Neural crest cell (in vitro differentiated cells): ENCODE data around the gene LACTBL1. TPM values are rescaled to one million over a fixed set of nuclear protein-coding genes. Genes with fewer than 3 reads are reported as not detected.
"Not testable (repeated sequence)": the region's sequence is repeated elsewhere in the genome, so short reads cannot be mapped to it uniquely, and the experiment has no call there.

Experiments used
- DNase-seq: peaks from one replicate; pipeline ENCODE4 v3.0.0; 2021; ENCODE audit warnings: low read depth, mixed read lengths, low spot score
- H3K27ac Mint-ChIP-seq: one replicate; pipeline ENCODE4 v1.8.0; 2021; ENCODE audit warnings: mild to moderate bottlenecking, mixed read lengths; ENCODE audit not compliant: unreplicated experiment
- H3K27me3 Mint-ChIP-seq: 2 replicates; pipeline ENCODE4 v1.8.0; 2021; ENCODE audit warnings: low read depth, mild to moderate bottlenecking, mixed read lengths
- H3K36me3 Mint-ChIP-seq: 2 replicates; pipeline ENCODE4 v1.8.0; 2021; ENCODE audit warnings: low read depth, mild to moderate bottlenecking, mixed read lengths
- H3K4me1 Mint-ChIP-seq: 2 replicates; pipeline ENCODE4 v1.8.0; 2021; ENCODE audit warnings: mixed read lengths
- H3K4me3 Mint-ChIP-seq: one replicate; pipeline ENCODE4 v1.8.0; 2021; ENCODE audit warnings: mild to moderate bottlenecking, mixed read lengths
- H3K9me3 Mint-ChIP-seq: 2 replicates; pipeline ENCODE4 v1.8.0; 2021; ENCODE audit warnings: mixed read lengths
- CTCF ChIP-seq: fragments of 200-600 bp; sonication (generic); conservative IDR thresholded peaks from 2 replicates; pipeline ENCODE4 v1.5.0; 2021; ENCODE audit warnings: antibody characterized with exemption, mild to moderate bottlenecking
- total RNA-seq: library from RNA; stranded (reverse); gene quantifications from 2 replicates; pipeline ENCODE4 v1.2.1, GENCODE V29; 2021

LACTBL1 gene
- total RNA-seq, 1 donor from 2014 or later: not detected

- H3K4me3 Mint-ChIP-seq, DNase-seq, H3K27me3 Mint-ChIP-seq, H3K4me1 Mint-ChIP-seq, H3K36me3 Mint-ChIP-seq, H3K27ac Mint-ChIP-seq: not testable (repeated sequence)
- peaks cover 10% of the 10 kb centered on the region for H3K9me3 Mint-ChIP-seq
Measured at GRCh38 chr1:22997528-22997927, 24.9 kb upstream of the LACTBL1 start.

GRCh38 chr1:22995774-22996173 lies 23.1 kb upstream of the LACTBL1 start:
- Mint-ChIP-seq H3K9me3 (peaks cover 10% of the 10 kb centered on the region), H3K27ac (no peak overlapping the region), H3K27me3 (no peaks in the 10 kb centered on the region), H3K4me3 (no peak overlapping the region), H3K4me1 (no peaks in the 10 kb centered on the region), H3K36me3 (peaks cover 6% of the 10 kb centered on the region)
- no peak for TF ChIP-seq CTCF
- DNase-seq: no peak

- not testable (repeated sequence) for H3K27me3 Mint-ChIP-seq, H3K4me3 Mint-ChIP-seq, H3K36me3 Mint-ChIP-seq, H3K27ac Mint-ChIP-seq, H3K4me1 Mint-ChIP-seq, DNase-seq
- peaks cover 10% of the 10 kb centered on the region for H3K9me3 Mint-ChIP-seq
Measured at GRCh38 chr1:22993220-22993795, 20.6 kb upstream of the LACTBL1 start.

GRCh38 chr1:22992384-22992783 lies 19.7 kb upstream of the LACTBL1 start:
- H3K36me3 Mint-ChIP-seq, H3K4me1 Mint-ChIP-seq, H3K4me3 Mint-ChIP-seq, DNase-seq, H3K27me3 Mint-ChIP-seq, H3K27ac Mint-ChIP-seq: not testable (repeated sequence)
- peaks cover 10% of the 10 kb centered on the region for H3K9me3 Mint-ChIP-seq

- Mint-ChIP-seq H3K4me3 (no peak overlapping the region), H3K27ac (no peak overlapping the region), H3K27me3 (peaks cover 16% of the 10 kb centered on the region), H3K36me3 (no peaks in the 10 kb centered on the region), H3K4me1 (no peaks in the 10 kb centered on the region), H3K9me3 (peaks cover 2% of the 10 kb centered on the region)
- DNase-seq: no peak
- TF ChIP-seq CTCF: no peak
Measured at GRCh38 chr1:22983944-22984343, 11.3 kb upstream of the LACTBL1 start.

GRCh38 chr1:22980471-22980790 lies 7.8 kb upstream of the LACTBL1 start:
- H3K4me3 Mint-ChIP-seq, H3K36me3 Mint-ChIP-seq, DNase-seq, H3K27ac Mint-ChIP-seq, H3K4me1 Mint-ChIP-seq, H3K27me3 Mint-ChIP-seq, H3K9me3 Mint-ChIP-seq: not testable (repeated sequence)

- H3K4me1 Mint-ChIP-seq: peaks cover 6% of the 10 kb centered on the region
- no peaks in the 10 kb centered on the region for H3K36me3 Mint-ChIP-seq
- no peak for DNase-seq
- H3K9me3 Mint-ChIP-seq: no peaks in the 10 kb centered on the region
- no peak overlapping the region for H3K4me3 Mint-ChIP-seq
- H3K27me3 Mint-ChIP-seq: peaks cover 11% of the 10 kb centered on the region
- no peak for TF ChIP-seq CTCF
- H3K27ac Mint-ChIP-seq: no peak overlapping the region
Measured at GRCh38 chr1:22978299-22978698, 5.6 kb upstream of the LACTBL1 start.
